IMR-90 (cell line): ENCODE measurements around the gene TMEM219. TPM values are rescaled to one million over a fixed set of nuclear protein-coding genes. Genes with fewer than 3 reads are reported as not detected.
"Not testable (repeated sequence)": the region's sequence is repeated elsewhere in the genome, so short reads cannot be mapped to it uniquely, and the experiment has no call there.

Experiments used
- ATAC-seq: fragments of 200-7000 bp; cut with Tn5 transposase; 2 replicates; pipeline ENCODE4 v1.9.1; 2020; ENCODE audit warnings: low read depth, mild to moderate bottlenecking, moderate library complexity
- BruUV-seq: library from RNA; stranded (reverse); fragments of 400-500 nt; replicated peaks from 2 replicates; lab custom pipeline; 2021; lab: Mats Ljungman, UMichigan
- CTCF ChIA-PET: fragments of 300-600 bp; formaldehyde crosslinking; extraction: SDS; loops from one replicate; lab custom pipeline; 2021; ENCODE audit warnings: antibody characterized with exemption; lab: Yijun Ruan, JAX
- POLR2A ChIA-PET: fragments of 300-600 bp; sonication (Branson Sonifier 250); formaldehyde crosslinking; loops from one replicate; lab custom pipeline; 2022; ENCODE audit warnings: antibody characterized with exemption; ENCODE audit not compliant: unreplicated experiment; lab: Charles Lee
- DNase-seq: peaks from one replicate; pipeline ENCODE4 v3.0.0; 2013
- H2AFZ ChIP-seq: replicated peaks from 2 replicates; pipeline ENCODE3; 2013; ENCODE audit warnings: low read length, mild to moderate bottlenecking; ENCODE audit not compliant: poor library complexity
- H2AK5ac ChIP-seq: 2 replicates; pipeline ENCODE4 v1.6.1; 2013; ENCODE audit warnings: low read depth, low read length, inconsistent platforms
- H2AK9ac ChIP-seq: replicated peaks from 2 replicates; pipeline ENCODE3; 2013; ENCODE audit warnings: mild to moderate bottlenecking, low read depth, low read length, moderate library complexity; ENCODE audit not compliant: poor library complexity
- H2BK120ac ChIP-seq: 2 replicates; pipeline ENCODE4 v1.6.1; 2013; ENCODE audit warnings: low read depth, low read length, inconsistent platforms
- H2BK15ac ChIP-seq: 3 replicates; pipeline ENCODE4 v1.6.1; 2013; ENCODE audit warnings: low read depth, low read length, inconsistent platforms
- H2BK20ac ChIP-seq: 2 replicates; pipeline ENCODE4 v1.6.1; 2013; ENCODE audit warnings: low read depth, mild to moderate bottlenecking, inconsistent platforms, low read length, moderate library complexity
- H2BK5ac ChIP-seq: 2 replicates; pipeline ENCODE4 v1.6.1; 2013; ENCODE audit warnings: mild to moderate bottlenecking, low read depth, low read length, inconsistent platforms; ENCODE audit not compliant: poor library complexity, severe bottlenecking
- H3K14ac ChIP-seq: replicated peaks from 2 replicates; pipeline ENCODE4 v1.6.1; 2013; ENCODE audit warnings: low read depth, low read length, inconsistent platforms
- H3K18ac ChIP-seq: 2 replicates; pipeline ENCODE4 v1.6.1; 2013; ENCODE audit warnings: low read depth, low read length, control low read depth
- H3K23ac ChIP-seq: 2 replicates; pipeline ENCODE4 v1.6.1; 2013; ENCODE audit warnings: low read depth, low read length, inconsistent platforms
- H3K27ac ChIP-seq: 2 replicates; pipeline ENCODE4 v1.5.1; 2013; ENCODE audit warnings: mild to moderate bottlenecking, control low read depth, low read length; ENCODE audit not compliant: insufficient read depth
- H3K27me3 ChIP-seq: 2 replicates; pipeline ENCODE4 v1.6.1; 2013; ENCODE audit warnings: low read length; ENCODE audit not compliant: control insufficient read depth, insufficient read depth
- H3K36me3 ChIP-seq: 2 replicates; pipeline ENCODE4 v1.6.1; 2013; ENCODE audit warnings: low read length, mixed read lengths; ENCODE audit not compliant: control insufficient read depth, insufficient read depth
- H3K4ac ChIP-seq: 2 replicates; pipeline ENCODE4 v1.6.1; 2013; ENCODE audit warnings: low read depth, low read length, inconsistent platforms
- H3K4me1 ChIP-seq: 2 replicates; pipeline ENCODE4 v1.6.1; 2013; ENCODE audit warnings: low read length, mixed read lengths; ENCODE audit not compliant: control insufficient read depth, insufficient read depth
- H3K4me2 ChIP-seq: 2 replicates; pipeline ENCODE4 v1.6.1; 2013; ENCODE audit warnings: low read depth, mild to moderate bottlenecking, control low read depth, low read length, moderate library complexity
- H3K4me3 ChIP-seq: 2 replicates; pipeline ENCODE4 v1.5.1; 2013; ENCODE audit warnings: low read depth, mild to moderate bottlenecking, control low read depth, low read length, moderate library complexity; ENCODE audit not compliant: insufficient read depth
- H3K56ac ChIP-seq: 2 replicates; pipeline ENCODE4 v1.6.1; 2013; ENCODE audit warnings: low read length, inconsistent platforms; ENCODE audit not compliant: insufficient read depth; ENCODE audit errors: extremely low read depth
- H3K79me1 ChIP-seq, 2 experiments: 2 replicates each; pipeline ENCODE4 v1.6.1; 2013; ENCODE audit warnings: low read length in 2 of 2, inconsistent platforms in 1 of 2, low read depth in 1 of 2
- H3K9ac ChIP-seq: 2 replicates; pipeline ENCODE4 v1.6.1; 2013; ENCODE audit warnings: low read depth, low read length, control low read depth
- H3K9me1 ChIP-seq: 2 replicates; pipeline ENCODE4 v1.6.1; 2013; ENCODE audit warnings: low read length, inconsistent platforms; ENCODE audit not compliant: insufficient read depth
- H3K9me3 ChIP-seq: 2 replicates; pipeline ENCODE4 v1.6.1; 2013; ENCODE audit warnings: low read length; ENCODE audit not compliant: control insufficient read depth, insufficient read depth
- H4K20me1 ChIP-seq: 2 replicates; pipeline ENCODE4 v1.6.1; 2013; ENCODE audit warnings: low read length, inconsistent platforms; ENCODE audit not compliant: insufficient read depth
- H4K5ac ChIP-seq: 2 replicates; pipeline ENCODE4 v1.6.1; 2013; ENCODE audit warnings: mild to moderate bottlenecking, low read depth, low read length, control low read depth
- H4K8ac ChIP-seq, 2 experiments: 2 replicates each; pipeline ENCODE4 v1.6.1; 2013; ENCODE audit warnings: low read depth in 2 of 2, low read length in 2 of 2, control low read depth in 1 of 2, inconsistent platforms in 1 of 2
- H4K91ac ChIP-seq: 2 replicates; pipeline ENCODE4 v1.6.1; 2013; ENCODE audit warnings: low read depth, low read length, inconsistent platforms; ENCODE audit not compliant: insufficient read depth
- CEBPB ChIP-seq: IDR thresholded peaks from 2 replicates; pipeline ENCODE4 v1.6.1; 2012; ENCODE audit warnings: low read depth, low read length, improper control_type of control experiment
- FOS ChIP-seq: fragments of 150-350 bp; IDR thresholded peaks from 2 replicates; pipeline ENCODE4 v1.6.1; 2016; ENCODE audit warnings: low read depth, low read length
- MXI1 ChIP-seq: IDR thresholded peaks from 2 replicates; pipeline ENCODE4 v1.6.1; 2012; ENCODE audit warnings: low read depth, mild to moderate bottlenecking, low read length, moderate library complexity, borderline replicate concordance
- POLR2A ChIP-seq: IDR thresholded peaks from 2 replicates; pipeline ENCODE4 v1.6.1; 2012; ENCODE audit warnings: mild to moderate bottlenecking, low read depth, low read length
- SMC3 ChIP-seq: fragments of 150-350 bp; IDR thresholded peaks from 2 replicates; pipeline ENCODE4 v1.6.1; 2016; ENCODE audit warnings: low read depth, mild to moderate bottlenecking, antibody characterized with exemption, low read length, moderate library complexity
- USF2 ChIP-seq: fragments of 150-350 bp; IDR thresholded peaks from 2 replicates; pipeline ENCODE4 v1.6.1; 2017; ENCODE audit warnings: mild to moderate bottlenecking, antibody characterized with exemption, low read length, low read depth
- WGBS, 2 experiments: methylation state at CpG; one replicate each; pipeline versions ENCODE4 v1.1.5 to v1.1.7; 2013; ENCODE audit warnings: missing lambda C conversion rate in 2 of 2; ENCODE audit not compliant: insufficient read length in 1 of 2; ENCODE audit errors: extremely low coverage in 2 of 2; 5-methylcytosine and 5-hydroxymethylcytosine counted together
- dilution Hi-C: fragments of 300-500 bp; cut with HindIII; formaldehyde crosslinking; loops from one replicate; pipeline ENCODE4 v1.14.3; 2018; ENCODE audit warnings: low sequenced_read_pairs; ENCODE audit not compliant: unreplicated experiment
- in situ Hi-C: fragments of 300-500 bp; cut with MboI; formaldehyde crosslinking; loops from 3 replicates; pipeline ENCODE4 v1.14.3; 2019; ENCODE audit warnings: low sequenced_read_pairs, inconsistent platforms, mixed read lengths
- intact Hi-C: fragments of 100-400 bp; cut with micrococcal nuclease; formaldehyde crosslinking; loops from 2 replicates; pipeline ENCODE4 v1.10.0; 2022
- polyA plus RNA-seq, 3 experiments: library from polyadenylated mRNA; depleted of rRNA; stranded (reverse); fragments of >200 nt; gene quantifications; 2 replicates each; pipeline ENCODE4 v1.2.3, GENCODE V29; 2012; ENCODE audit warnings: low replicate concordance in 1 of 3
- total RNA-seq: library from RNA; depleted of rRNA; stranded (reverse); fragments of >200 nt; gene quantifications from 2 replicates; pipeline ENCODE4 v1.2.3, GENCODE V29; 2012

TMEM219 gene
- total and polyA plus RNA-seq, 2 of the 4 experiments (the other 2 are of a cell fraction): 47.0 to 95.3 TPM

- no peak overlapping the region for H3K4me2 ChIP-seq
- POLR2A ChIA-PET: no interaction called here
- H2AFZ ChIP-seq: no peak overlapping the region
- H3K9ac ChIP-seq: no peak overlapping the region
- H3K23ac ChIP-seq: no peak overlapping the region
- H3K27ac ChIP-seq: no peak overlapping the region
- no peaks in the 10 kb centered on the region for H3K9me1 ChIP-seq
- dilution Hi-C loops: no loop called here
- no CpG with 5 or more reads among the region's 2 CpGs for WGBS, 2 experiments
- CTCF ChIA-PET: no interaction called here
- intact Hi-C loops: no loop called here
- H3K18ac ChIP-seq: no peak overlapping the region
- DNase-seq (no peak), ATAC-seq (no peak)
- no peak overlapping the region for H4K5ac ChIP-seq
- no peak overlapping the region for H2AK5ac ChIP-seq
- no peak overlapping the region for H3K4ac ChIP-seq
- no peaks in the 10 kb centered on the region for H4K20me1 ChIP-seq
- H2BK15ac ChIP-seq: no peak overlapping the region
- no peaks in the 10 kb centered on the region for H3K36me3 ChIP-seq
- H3K4me1 ChIP-seq: no peaks in the 10 kb centered on the region
- no peak overlapping the region for H4K8ac ChIP-seq
- no peak overlapping the region for H3K4me3 ChIP-seq
- H2BK20ac ChIP-seq: no peak overlapping the region
- TF ChIP-seq SMC3 (no peak), FOS (no peak), USF2 (no peak), POLR2A (no peak), CEBPB (no peak), MXI1 (no peak)
- no TSS peak for BruUV-seq
- no peak overlapping the region for H2BK120ac ChIP-seq
- no peak overlapping the region for H4K91ac ChIP-seq
- H3K27me3 ChIP-seq: peaks cover under 1% of the 10 kb centered on the region; the same call in 1 of the 2 replicates
- H3K9me3 ChIP-seq: no peaks in the 10 kb centered on the region
- in situ Hi-C loops: no loop called here
- H3K14ac ChIP-seq: no peak overlapping the region
- no peak overlapping the region for H2BK5ac ChIP-seq
- no peak overlapping the region for H2AK9ac ChIP-seq
- no peaks in the 10 kb centered on the region for H3K79me1 ChIP-seq
- no peak overlapping the region for H3K56ac ChIP-seq
These were observed 55.4 kb downstream of the TMEM219 start for GRCh38 chr16:30017277-30017656.

- H3K14ac ChIP-seq, H3K23ac ChIP-seq, H3K4ac ChIP-seq, H3K4me2 ChIP-seq, CTCF ChIA-PET, H3K9me1 ChIP-seq, DNase-seq, H3K9ac ChIP-seq, H3K27me3 ChIP-seq, H2BK20ac ChIP-seq, ATAC-seq, H3K27ac ChIP-seq, in situ Hi-C loops, H3K79me1 ChIP-seq, H3K4me3 ChIP-seq, H2BK120ac ChIP-seq, H4K20me1 ChIP-seq, H3K18ac ChIP-seq, H3K4me1 ChIP-seq, H4K8ac ChIP-seq, H2AFZ ChIP-seq, H2AK5ac ChIP-seq, H3K56ac ChIP-seq, H3K36me3 ChIP-seq, dilution Hi-C loops, H2BK15ac ChIP-seq, H3K9me3 ChIP-seq, H2BK5ac ChIP-seq, H2AK9ac ChIP-seq, BruUV-seq, H4K5ac ChIP-seq, intact Hi-C loops, H4K91ac ChIP-seq: not testable (repeated sequence)
- POLR2A ChIA-PET: interaction anchor here (0.6 kb wide), 1 partner anchor 14 kb away, joined by 5 read pairs; no protein-coding TSS in a partner anchor
- no CpG with 5 or more reads among the region's 4 CpGs for WGBS, 2 experiments
These were observed 56.1 kb downstream of the TMEM219 start for GRCh38 chr16:30017937-30018336.
